GM23338 (cell line): Measurements from ENCODE around the gene PTPN12. TPM values are rescaled to one million over a fixed set of nuclear protein-coding genes. Genes with fewer than 3 reads are reported as not detected.
A peak's percentile ranks its signal among the peaks of the same experiment; 100 is the strongest.

Experiments
- ATAC-seq: fragments of 200-7000 bp; cut with Tn5 transposase; 3 replicates; pipeline ENCODE4 v1.9.1; 2020
- DNase-seq: peaks from one replicate; pipeline ENCODE4 v3.0.0-alpha.2; 2015; ENCODE audit warnings: low spot score
- H2AFZ ChIP-seq: fragments of 200-600 bp; sonication (generic); 2 replicates; pipeline ENCODE4 v1.8.0; 2016; ENCODE audit warnings: antibody characterized with exemption, mild to moderate bottlenecking, moderate library complexity
- H3F3A ChIP-seq: fragments of 200-600 bp; sonication (generic); replicated peaks from 2 replicates; pipeline ENCODE4 v1.8.0; 2017; ENCODE audit warnings: antibody characterized with exemption, mixed run types, low read depth
- H3K27ac ChIP-seq: fragments of 200-600 bp; sonication (generic); 2 replicates; pipeline ENCODE4 v1.6.1; 2016; ENCODE audit warnings: low read depth
- H3K27me3 ChIP-seq: fragments of 200-600 bp; sonication (generic); 2 replicates; pipeline ENCODE4 v1.8.0; 2016; ENCODE audit warnings: mild to moderate bottlenecking, mixed run types, moderate library complexity; ENCODE audit not compliant: insufficient read depth
- H3K36me3 ChIP-seq: fragments of 200-600 bp; sonication (generic); 2 replicates; pipeline ENCODE4 v1.8.0; 2016; ENCODE audit warnings: mild to moderate bottlenecking; ENCODE audit not compliant: insufficient read depth
- H3K4me1 ChIP-seq: fragments of 200-600 bp; sonication (generic); 2 replicates; pipeline ENCODE4 v1.8.0; 2016; ENCODE audit warnings: mild to moderate bottlenecking, moderate library complexity; ENCODE audit not compliant: insufficient read depth
- H3K4me2 ChIP-seq: fragments of 200-600 bp; sonication (generic); 2 replicates; pipeline ENCODE4 v1.7.1; 2017; ENCODE audit warnings: mixed run types
- H3K4me3 ChIP-seq: fragments of 200-600 bp; sonication (generic); 2 replicates; pipeline ENCODE4 v1.6.1; 2016; ENCODE audit warnings: mixed run types
- H3K79me2 ChIP-seq: fragments of 200-600 bp; sonication (generic); replicated peaks from 2 replicates; pipeline ENCODE4 v1.8.0; 2017; ENCODE audit warnings: mild to moderate bottlenecking; ENCODE audit not compliant: insufficient read depth
- H3K9me2 ChIP-seq: fragments of 200-600 bp; sonication (generic); 2 replicates; pipeline ENCODE4 v1.8.0; 2017; ENCODE audit not compliant: insufficient read depth
- H4K20me1 ChIP-seq: fragments of 200-600 bp; sonication (generic); replicated peaks from 2 replicates; pipeline ENCODE4 v1.8.0; 2017; ENCODE audit warnings: mild to moderate bottlenecking; ENCODE audit not compliant: insufficient read depth
- H3K27ac Mint-ChIP-seq: 2 replicates; pipeline ENCODE4 v1.8.0; 2020; ENCODE audit warnings: inconsistent platforms, mild to moderate bottlenecking, moderate library complexity, mixed read lengths
- H3K27me3 Mint-ChIP-seq: 3 replicates; pipeline ENCODE4 v1.8.0; 2022; ENCODE audit warnings: low read depth, mild to moderate bottlenecking, moderate library complexity, mixed read lengths, inconsistent platforms; ENCODE audit not compliant: insufficient read depth, poor library complexity
- H3K36me3 Mint-ChIP-seq: 3 replicates; pipeline ENCODE4 v1.8.0; 2021; ENCODE audit warnings: low read depth, mild to moderate bottlenecking, inconsistent platforms, moderate library complexity, mixed read lengths
- H3K4me1 Mint-ChIP-seq: 3 replicates; pipeline ENCODE4 v1.8.0; 2020; ENCODE audit warnings: mild to moderate bottlenecking, inconsistent platforms, mixed read lengths
- H3K4me3 Mint-ChIP-seq: 3 replicates; pipeline ENCODE4 v1.8.0; 2021; ENCODE audit warnings: moderate library complexity, mild to moderate bottlenecking, inconsistent platforms, mixed read lengths
- H3K9me3 Mint-ChIP-seq: 3 replicates; pipeline ENCODE4 v1.8.0; 2020; ENCODE audit warnings: moderate library complexity, mild to moderate bottlenecking, inconsistent platforms, mixed read lengths
- CREB1 ChIP-seq: fragments of 250-450 bp; sonication (Bioruptor Pico); IDR thresholded peaks from 2 replicates; pipeline ENCODE4 v1.5.0; 2020; ENCODE audit warnings: low read depth, mild to moderate bottlenecking, moderate library complexity
- JUNB ChIP-seq: IDR thresholded peaks from one replicate; pipeline ENCODE4 v1.6.1; 2016; ENCODE audit warnings: antibody characterized with exemption; ENCODE audit not compliant: unreplicated experiment
- POLR2AphosphoS5 ChIP-seq: IDR thresholded peaks from 2 replicates; pipeline ENCODE4 v1.6.1; 2016; ENCODE audit warnings: antibody characterized with exemption, low read depth
- STAT1 ChIP-seq: IDR thresholded peaks from one replicate; pipeline ENCODE4 v1.6.1; 2016; ENCODE audit warnings: antibody characterized with exemption; ENCODE audit not compliant: unreplicated experiment
- ZNF114 ChIP-seq: fragments of 250-450 bp; sonication (Bioruptor Pico); IDR thresholded peaks from 2 replicates; pipeline ENCODE4 v1.5.0; 2020; ENCODE audit warnings: mild to moderate bottlenecking, moderate library complexity
- polyA plus RNA-seq: library from polyadenylated mRNA; unstranded; fragments of >200 nt; fragmentation: Nextera tagmentation; extraction: Ambion mirVana; gene quantifications from 2 replicates; pipeline ENCODE4 v1.2.1, GENCODE V29; 2016
- total RNA-seq: library from RNA; depleted of rRNA; stranded (reverse); fragments of >200 nt; shearing (Covaris generic); gene quantifications from 2 replicates; pipeline ENCODE4 v1.2.3, GENCODE V29; 2014
- TF ChIP-seq, protein P1 (sequence below): IDR thresholded peaks from one replicate; pipeline ENCODE4 v1.6.1; 2018; ENCODE audit warnings: antibody characterized with exemption; ENCODE audit not compliant: unreplicated experiment
- TF ChIP-seq, protein P2 (sequence below): IDR thresholded peaks from 2 replicates; pipeline ENCODE4 v1.6.1; 2016; ENCODE audit warnings: antibody characterized with exemption

PTPN12 gene
- total and polyA plus RNA-seq, 2 experiments from 2014 or later = 58.8 to 187 TPM

DNA sequence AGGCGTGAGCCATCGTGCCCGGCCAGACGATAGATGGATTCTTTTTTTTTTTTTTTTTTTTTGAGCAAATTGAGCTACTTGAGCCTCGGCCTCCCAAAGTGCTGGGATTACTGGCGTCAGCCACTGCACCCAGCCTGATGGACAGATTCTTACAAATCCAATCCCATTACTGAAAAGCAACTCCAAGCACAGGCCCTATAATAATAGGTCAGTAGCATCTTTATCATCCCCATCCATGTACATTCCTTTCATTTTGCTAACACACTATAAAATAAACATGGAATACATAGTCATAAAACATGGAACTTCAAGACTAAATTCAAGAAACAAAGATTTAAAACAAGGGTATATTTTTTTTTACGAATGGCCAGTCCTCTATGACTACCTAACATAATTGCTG lies 143.2 kb downstream of the PTPN12 start (continued):
- no peak for TF ChIP-seq STAT1
- no peak for TF ChIP-seq JUNB
- no peak for TF ChIP-seq CREB1
- TF ChIP-seq, protein P1, sequence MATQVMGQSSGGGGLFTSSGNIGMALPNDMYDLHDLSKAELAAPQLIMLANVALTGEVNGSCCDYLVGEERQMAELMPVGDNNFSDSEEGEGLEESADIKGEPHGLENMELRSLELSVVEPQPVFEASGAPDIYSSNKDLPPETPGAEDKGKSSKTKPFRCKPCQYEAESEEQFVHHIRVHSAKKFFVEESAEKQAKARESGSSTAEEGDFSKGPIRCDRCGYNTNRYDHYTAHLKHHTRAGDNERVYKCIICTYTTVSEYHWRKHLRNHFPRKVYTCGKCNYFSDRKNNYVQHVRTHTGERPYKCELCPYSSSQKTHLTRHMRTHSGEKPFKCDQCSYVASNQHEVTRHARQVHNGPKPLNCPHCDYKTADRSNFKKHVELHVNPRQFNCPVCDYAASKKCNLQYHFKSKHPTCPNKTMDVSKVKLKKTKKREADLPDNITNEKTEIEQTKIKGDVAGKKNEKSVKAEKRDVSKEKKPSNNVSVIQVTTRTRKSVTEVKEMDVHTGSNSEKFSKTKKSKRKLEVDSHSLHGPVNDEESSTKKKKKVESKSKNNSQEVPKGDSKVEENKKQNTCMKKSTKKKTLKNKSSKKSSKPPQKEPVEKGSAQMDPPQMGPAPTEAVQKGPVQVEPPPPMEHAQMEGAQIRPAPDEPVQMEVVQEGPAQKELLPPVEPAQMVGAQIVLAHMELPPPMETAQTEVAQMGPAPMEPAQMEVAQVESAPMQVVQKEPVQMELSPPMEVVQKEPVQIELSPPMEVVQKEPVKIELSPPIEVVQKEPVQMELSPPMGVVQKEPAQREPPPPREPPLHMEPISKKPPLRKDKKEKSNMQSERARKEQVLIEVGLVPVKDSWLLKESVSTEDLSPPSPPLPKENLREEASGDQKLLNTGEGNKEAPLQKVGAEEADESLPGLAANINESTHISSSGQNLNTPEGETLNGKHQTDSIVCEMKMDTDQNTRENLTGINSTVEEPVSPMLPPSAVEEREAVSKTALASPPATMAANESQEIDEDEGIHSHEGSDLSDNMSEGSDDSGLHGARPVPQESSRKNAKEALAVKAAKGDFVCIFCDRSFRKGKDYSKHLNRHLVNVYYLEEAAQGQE = no peak
- TF ChIP-seq, protein P2, sequence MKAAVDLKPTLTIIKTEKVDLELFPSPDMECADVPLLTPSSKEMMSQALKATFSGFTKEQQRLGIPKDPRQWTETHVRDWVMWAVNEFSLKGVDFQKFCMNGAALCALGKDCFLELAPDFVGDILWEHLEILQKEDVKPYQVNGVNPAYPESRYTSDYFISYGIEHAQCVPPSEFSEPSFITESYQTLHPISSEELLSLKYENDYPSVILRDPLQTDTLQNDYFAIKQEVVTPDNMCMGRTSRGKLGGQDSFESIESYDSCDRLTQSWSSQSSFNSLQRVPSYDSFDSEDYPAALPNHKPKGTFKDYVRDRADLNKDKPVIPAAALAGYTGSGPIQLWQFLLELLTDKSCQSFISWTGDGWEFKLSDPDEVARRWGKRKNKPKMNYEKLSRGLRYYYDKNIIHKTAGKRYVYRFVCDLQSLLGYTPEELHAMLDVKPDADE = no peak
- TF ChIP-seq POLR2AphosphoS5 = no peak

DNA sequence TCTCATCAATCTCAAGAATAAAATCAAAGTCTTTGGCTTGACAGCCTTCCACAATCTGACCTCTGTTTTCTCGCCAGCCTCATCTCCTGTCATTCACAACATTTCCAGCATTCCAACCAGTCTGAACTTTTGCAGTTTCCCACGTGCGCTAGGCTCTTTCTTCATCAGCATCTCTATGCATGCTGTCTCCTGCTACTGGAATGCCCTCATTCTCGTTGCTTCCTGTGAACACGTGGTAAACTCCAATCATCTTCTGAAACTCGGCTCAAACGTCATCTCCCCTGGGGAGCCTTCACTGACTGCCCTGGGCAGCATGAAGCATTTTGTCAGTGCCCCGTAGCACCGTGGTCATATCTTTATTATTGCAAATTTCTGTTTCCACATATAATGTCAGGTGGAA lies 146.9 kb downstream of the PTPN12 start:
- no peaks in the 10 kb centered on the region for H3F3A ChIP-seq
- TF ChIP-seq POLR2AphosphoS5 (no peak), CREB1 (peak; percentile 70), ZNF114 (CRISPR knock-in tag) (no peak)
- H2AFZ ChIP-seq = no peak overlapping the region
- DNase-seq = peak; percentile 87
- Mint-ChIP-seq H3K4me3 (no peak overlapping the region; the same call in 2 of the 3 replicates), H3K4me1 (peaks cover 33% of the 10 kb centered on the region), H3K9me3 (no peaks in the 10 kb centered on the region), H3K27ac (peak overlapping the region; percentile 21), H3K36me3 (peaks cover 26% of the 10 kb centered on the region), H3K27me3 (no peaks in the 10 kb centered on the region)
- H3K36me3 ChIP-seq = no peaks in the 10 kb centered on the region
- H3K4me3 ChIP-seq = no peak overlapping the region
- H3K79me2 ChIP-seq = peaks cover 32% of the 10 kb centered on the region
- no peaks in the 10 kb centered on the region for H3K9me2 ChIP-seq
- H3K4me1 ChIP-seq = peaks cover 17% of the 10 kb centered on the region
- ATAC-seq = peak; percentile 78
- H3K4me2 ChIP-seq = peak overlapping the region; percentile 40; the same call in 1 of the 2 replicates
- H3K27me3 ChIP-seq = no peaks in the 10 kb centered on the region
- H3K27ac ChIP-seq = peak overlapping the region; percentile 64
- H4K20me1 ChIP-seq = 0 out of 2 replicates have a peak, but pooled peaks cover 3% of the 10 kb centered on the region

DNA sequence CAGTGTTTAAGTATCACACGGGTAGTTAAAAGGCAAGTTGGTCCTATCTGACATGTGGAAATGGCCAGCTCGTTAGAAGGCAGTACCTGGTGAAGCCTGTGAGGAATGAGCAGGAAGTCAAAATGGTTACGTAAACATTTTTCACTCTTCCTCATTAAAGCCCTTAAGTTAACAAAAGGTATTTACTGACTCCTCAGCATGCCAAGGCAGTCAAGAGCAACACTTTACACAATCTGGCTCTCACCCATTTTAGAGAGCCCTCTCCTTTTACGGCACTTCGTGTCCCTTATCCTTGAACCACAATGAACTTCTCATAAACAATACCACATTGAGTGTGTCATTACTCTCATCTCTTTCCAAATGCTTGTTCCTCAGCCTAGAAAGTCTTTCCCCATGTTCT lies 148.1 kb downstream of the PTPN12 start:
- Histone ChIP-seq H3F3A (no peaks in the 10 kb centered on the region), H4K20me1 (peaks cover 9% of the 10 kb centered on the region; the same call in 1 of the 2 replicates), H3K27me3 (no peaks in the 10 kb centered on the region), H3K4me1 (peaks cover 17% of the 10 kb centered on the region), H3K36me3 (no peaks in the 10 kb centered on the region), H2AFZ (no peak overlapping the region), H3K27ac (peak overlapping the region; percentile 64), H3K4me3 (no peak overlapping the region), H3K79me2 (peaks cover 43% of the 10 kb centered on the region), H3K9me2 (no peaks in the 10 kb centered on the region), H3K4me2 (peak overlapping the region; percentile 40)
- peaks cover 36% of the 10 kb centered on the region; the same call in 2 of the 3 replicates for H3K36me3 Mint-ChIP-seq
- peak; percentile 61 for DNase-seq
- ATAC-seq = peak; percentile 40
- peaks cover 30% of the 10 kb centered on the region for H3K4me1 Mint-ChIP-seq
- no peaks in the 10 kb centered on the region for H3K9me3 Mint-ChIP-seq
- TF ChIP-seq, protein P1 = no peak
- peak overlapping the region; percentile 89 for H3K27ac Mint-ChIP-seq
- H3K27me3 Mint-ChIP-seq = no peaks in the 10 kb centered on the region
- H3K4me3 Mint-ChIP-seq = no peak overlapping the region; the same call in 2 of the 3 replicates
